GM19351 (cell line): ENCODE data around the gene SPC25.

ENCODE experiments used
- ATAC-seq: cut with Tn5 transposase; IDR thresholded peaks from one replicate; pipeline ENCODE4 v1.9.1; 2021; ENCODE audit warnings: mild to moderate bottlenecking, moderate library complexity; ENCODE audit not compliant: unreplicated experiment

Gene SPC25

DNA sequence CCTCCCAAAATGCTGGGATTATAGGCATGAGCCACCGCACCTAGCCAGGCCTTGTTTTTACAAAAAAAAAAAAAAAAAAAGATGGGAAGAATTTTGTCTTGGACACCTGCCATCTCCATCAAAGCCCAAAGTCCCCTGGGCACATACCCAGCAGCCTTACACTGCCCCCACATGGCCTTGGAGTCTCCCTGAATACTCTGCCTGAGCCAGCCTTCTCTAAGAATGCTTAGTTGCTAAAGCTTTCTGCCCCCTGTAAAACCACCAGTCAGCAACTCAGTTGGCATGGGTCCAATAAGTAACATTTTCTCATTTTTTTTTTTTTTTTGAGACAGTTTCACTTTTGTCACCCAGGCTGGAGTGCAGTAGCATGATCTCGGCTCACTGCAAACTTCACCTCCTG lies 40.6 kb downstream of the SPC25 start:
- peak; percentile 52 for ATAC-seq

DNA sequence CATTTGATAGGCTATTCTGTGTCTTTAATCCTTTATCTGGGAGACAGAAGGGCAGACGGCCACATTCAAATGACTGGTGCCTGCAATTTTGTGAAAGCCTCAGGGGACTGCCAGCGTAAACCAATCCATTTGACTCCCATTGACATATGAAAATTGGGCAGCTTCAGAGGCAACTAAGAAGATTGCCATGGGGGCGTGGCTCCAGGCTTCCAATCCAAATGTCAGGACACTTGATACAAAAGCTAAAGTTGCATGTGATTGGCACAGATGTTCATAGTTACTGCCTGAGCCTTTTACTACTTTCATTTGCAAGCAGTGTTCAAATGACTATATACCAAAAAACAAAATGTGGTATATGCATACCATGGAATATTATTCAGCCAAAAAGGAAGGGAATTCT lies 42.0 kb downstream of the SPC25 start:
- ATAC-seq: no peak

DNA sequence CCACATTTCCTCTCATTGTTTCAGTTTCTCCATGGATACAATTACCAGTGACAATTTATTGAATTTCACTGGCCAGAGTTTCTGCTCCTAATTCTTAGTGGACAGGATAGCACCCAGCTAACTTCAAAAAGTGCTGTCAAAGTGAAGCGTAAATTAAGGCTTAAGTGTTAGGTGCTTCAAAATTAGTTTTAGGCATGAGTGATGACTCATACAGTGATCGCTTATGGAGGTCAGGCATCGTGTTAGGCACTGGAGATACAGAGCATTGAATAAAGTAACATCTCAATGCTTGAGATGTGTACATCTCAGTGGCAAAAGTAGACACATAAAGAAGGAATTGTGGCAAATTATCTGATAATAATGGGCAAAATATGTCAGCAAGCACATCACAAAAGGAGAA lies 47.0 kb downstream of the SPC25 start:
- ATAC-seq: no peak

DNA sequence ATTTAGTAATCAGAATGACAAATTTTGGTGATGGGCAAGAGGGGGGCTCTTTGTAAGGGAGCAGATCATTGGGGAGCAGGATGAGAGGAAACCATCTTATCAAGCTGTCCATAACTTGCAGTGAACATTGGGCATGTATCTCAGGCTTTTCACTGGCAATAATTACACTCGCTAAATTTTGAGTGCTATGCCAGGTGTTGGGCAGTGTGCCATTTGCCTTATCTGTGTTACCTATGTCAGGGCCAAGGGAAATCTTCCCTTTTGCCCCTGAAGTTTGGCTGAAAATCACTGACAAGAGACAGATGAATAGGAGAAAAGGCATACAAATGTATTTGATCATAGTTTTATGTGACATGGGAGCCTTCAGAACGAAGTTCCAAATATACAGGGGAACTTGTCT lies 48.8 kb downstream of the SPC25 start:
- ATAC-seq: no peak

DNA sequence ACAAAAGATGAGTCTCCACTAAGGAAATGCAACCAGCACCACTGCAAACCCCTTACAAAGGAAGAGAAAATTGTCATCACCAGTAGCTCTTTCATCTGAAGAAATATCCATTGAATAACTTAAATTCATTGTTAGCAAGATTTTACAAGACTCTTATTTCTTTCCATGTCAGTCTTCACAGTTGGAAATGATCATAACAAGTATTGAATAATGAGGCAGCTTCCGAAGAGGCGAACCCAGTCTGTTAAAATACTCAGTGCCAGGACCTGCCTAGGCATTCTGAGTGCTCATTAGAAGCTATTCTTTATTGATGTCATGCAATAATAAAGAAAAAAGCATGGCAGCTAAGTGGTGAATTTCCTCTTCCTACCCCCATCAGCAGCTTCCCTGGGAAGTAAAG lies 54.3 kb downstream of the SPC25 start:
- no peak for ATAC-seq

DNA sequence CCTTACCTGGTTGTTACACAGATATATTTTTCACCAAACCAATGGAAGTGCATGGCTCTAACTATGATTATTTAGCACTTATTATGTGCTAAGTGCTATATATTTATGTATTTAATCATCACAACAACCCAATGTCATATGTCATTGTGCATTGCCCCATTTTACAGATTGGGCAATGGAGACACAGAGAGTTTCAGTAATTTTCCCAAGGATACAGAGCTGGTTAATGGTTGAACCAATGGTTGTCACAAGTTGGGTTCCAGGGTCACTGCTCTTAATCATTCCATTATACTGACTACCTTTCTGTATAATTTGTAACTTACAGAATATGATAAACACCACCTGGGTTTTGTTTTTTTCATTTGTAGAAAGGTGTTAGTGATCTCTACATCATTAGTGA lies 58.6 kb downstream of the SPC25 start:
- ATAC-seq: no peak

DNA sequence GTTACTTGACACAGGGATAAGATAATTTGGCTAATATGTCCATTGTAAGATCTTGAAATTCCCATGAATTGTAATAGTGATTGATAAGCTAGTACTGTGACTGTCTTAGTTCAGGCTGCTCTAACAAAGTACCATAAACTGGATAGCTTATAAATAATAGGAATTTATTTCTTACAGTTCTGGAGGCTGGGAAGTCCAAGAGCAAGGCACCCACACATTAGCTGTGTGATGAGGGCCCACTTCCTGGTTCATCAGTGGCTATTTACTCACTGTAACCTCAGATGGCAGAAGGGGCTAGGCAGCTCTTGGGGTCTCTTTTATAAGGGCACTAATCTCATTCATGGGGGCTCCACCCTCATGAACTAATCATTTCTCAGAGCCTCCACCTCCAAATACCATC lies 59.3 kb downstream of the SPC25 start:
- ATAC-seq: no peak

DNA sequence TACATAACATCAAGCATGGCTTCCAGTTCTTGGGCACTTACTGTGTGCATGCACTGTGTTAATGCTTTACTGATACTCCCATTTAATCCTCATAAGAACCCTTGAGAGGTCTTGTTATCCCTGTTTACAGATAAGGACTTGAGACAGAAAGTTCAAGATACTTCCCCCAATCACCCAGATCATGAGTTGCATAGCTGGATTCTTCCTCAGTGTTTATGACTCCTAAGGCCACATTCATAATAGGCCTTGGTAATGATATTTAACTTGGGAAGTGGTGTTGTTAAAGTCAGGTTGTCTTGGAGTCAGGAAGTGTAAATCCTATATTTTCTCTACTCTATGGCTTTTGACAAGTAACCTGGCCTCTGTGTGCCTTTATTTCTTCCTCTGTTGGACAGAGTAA lies 65.1 kb downstream of the SPC25 start:
- no peak for ATAC-seq

DNA sequence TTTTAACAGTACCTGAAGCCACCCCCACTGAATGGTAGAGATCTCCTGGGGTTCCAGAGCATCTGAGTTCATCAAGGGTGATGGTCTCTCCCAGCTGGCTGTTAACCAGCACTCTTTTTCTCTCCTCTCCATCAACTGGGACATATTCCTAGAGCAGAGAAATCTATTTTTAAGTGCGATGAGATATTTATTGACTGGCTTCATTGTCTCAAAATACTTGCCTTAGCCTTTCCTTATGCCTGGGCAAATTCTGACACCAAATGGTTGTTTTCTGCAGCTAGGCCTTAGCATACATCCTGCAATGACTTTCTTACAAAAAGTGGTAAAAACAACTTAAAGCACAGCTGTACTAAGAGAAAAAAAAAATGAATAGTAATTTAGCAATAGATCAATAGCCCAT lies 68.2 kb downstream of the SPC25 start:
- no peak for ATAC-seq

DNA sequence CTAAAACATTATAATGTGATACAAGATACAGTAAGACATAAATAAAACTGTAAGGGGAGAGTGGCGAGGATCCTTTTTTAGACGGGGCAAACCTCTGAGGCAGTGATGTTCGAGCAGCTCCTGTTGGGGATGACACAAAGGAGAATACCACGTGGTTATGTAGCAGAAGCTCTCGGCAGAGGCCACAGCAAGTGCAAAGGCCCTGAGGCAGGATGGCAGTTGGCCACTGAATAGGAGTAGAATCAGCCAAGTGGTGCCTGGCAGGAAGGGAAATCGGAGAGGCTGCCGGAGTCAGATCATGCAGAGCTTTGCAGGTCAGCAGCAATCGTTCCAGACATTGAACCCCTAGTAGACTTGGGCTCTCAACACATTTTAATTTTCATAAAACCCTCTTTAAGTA lies 68.7 kb downstream of the SPC25 start:
- no peak for ATAC-seq
